Islet of Langerhans (tissue), 1 donor: ENCODE results near the gene OR56A4.
"Not testable (repeated sequence)": the region's sequence is repeated elsewhere in the genome, so short reads cannot be mapped to it uniquely, and the experiment has no call there.

Experiments
- FAIRE-seq: peaks from one replicate; lab custom pipeline; 2011; peaks lifted over from hg19 to GRCh38; lab: Jason Lieb, UNC

The OR56A4 gene

GRCh38 chr11:6006846-6007245 is at the start of gene OR56A4:
OR56A4 (minus strand) TSS chr11:6006946; CDS start chr11:6002992, 3,954 bp downstream.
- no peak for FAIRE-seq

DNA sequence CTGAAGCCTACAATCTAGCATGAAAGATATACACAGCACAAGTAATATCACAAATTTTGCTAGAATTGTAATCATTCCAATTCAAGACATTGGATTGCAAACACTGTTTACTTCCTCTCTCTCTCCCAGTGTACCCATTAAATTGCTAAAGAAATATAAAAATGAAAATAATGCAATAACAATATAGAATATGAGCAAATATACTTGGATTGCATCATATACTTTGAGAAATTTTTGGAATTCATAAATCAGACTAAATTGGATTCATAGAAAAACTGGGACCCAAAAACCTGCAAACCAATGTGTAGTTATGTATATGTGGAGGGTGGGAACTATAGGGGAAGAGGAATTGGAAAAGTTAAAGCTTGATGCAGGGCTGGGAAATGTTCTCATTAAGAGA is 48.8 kb upstream of the OR56A4 start:
- no peak for FAIRE-seq

DNA sequence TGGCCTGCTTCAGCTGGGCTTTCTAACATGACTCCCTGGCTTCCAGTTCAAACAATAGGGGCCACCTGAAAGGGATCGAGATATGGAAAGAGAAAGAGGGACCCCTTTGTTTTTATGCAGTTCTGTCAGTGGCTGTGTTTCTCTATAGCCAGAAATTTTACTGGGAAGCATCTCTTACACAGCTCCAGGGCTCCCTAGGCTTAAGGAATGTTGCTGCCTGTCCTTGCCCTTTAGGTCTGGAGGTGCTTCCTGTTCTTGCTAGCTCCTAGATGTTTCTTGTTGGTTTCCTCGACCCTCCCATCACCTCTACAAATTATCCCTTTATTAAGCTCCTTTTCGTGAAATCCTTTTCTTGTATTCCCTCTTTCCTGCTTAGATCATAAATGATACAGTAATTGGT is 45.6 kb upstream of the OR56A4 start:
- FAIRE-seq, result no peak

GRCh38 chr11:6040874-6041273 is 34.1 kb upstream of the OR56A4 start:
- FAIRE-seq, result no peak

DNA sequence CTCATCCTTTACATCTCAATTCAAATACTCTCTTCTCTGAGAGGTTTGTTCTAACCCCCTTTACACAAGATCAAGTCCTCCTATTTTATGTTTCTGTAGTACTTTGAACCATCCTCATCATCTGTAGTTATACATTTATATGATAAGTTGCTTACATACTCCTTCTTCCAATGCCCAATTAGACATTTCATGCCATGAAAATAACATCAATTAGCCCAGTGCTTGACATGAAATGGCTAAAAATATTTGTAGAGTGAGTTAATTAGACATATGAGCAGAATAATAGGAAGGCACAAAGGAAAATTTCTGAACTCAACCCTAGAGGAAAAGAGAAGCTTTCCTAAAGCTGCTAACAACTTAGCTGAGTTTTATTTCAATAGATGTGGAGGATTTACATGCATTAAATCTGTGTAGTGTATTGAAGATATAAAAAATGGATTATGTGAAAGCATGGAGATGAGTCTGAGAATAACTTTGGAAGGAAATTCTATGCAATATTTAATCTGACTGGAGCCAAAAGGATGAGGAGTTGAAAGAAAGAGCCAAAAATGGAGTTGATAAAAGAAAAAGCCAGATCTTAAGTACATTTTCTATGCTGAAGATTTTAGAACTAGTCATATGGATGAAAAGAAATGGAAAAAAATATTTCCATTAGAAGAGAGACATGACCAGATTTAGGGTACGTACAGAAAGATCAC is 24.1 kb upstream of the OR56A4 start, which contains the start of gene OR56A1:
Gene OR56A1, minus strand, starts transcription at position 51 of the 698 bp plus-strand sequence. CDS start 3,066 bp downstream, outside the sequence.
- FAIRE-seq, result no peak

GRCh38 chr11:6027501-6027900 is 20.8 kb upstream of the OR56A4 start:
- no peak for FAIRE-seq

DNA sequence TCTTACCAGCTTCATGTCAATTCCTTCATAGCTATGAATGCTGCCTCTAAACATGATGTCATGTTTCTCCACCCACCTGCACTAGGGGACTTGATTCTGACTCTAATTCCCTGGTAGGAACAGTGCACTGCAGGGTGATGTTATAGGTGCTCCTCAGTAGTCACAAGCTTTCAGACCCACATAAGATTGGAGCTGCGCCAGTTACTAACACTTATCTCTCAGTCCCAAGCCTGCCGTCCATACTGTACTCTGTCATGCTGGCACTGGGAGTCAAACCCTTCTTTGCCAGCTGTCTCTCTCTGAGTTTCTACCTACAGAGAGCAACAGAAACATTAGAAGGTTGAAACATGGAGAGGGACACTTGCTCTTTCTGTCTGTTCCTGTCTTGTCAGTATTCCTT is 18.3 kb upstream of the OR56A4 start:
- FAIRE-seq, result no peak

- peak; percentile 96 for FAIRE-seq
These were observed 16.2 kb upstream of the OR56A4 start for GRCh38 chr11:6022956-6023355.

DNA sequence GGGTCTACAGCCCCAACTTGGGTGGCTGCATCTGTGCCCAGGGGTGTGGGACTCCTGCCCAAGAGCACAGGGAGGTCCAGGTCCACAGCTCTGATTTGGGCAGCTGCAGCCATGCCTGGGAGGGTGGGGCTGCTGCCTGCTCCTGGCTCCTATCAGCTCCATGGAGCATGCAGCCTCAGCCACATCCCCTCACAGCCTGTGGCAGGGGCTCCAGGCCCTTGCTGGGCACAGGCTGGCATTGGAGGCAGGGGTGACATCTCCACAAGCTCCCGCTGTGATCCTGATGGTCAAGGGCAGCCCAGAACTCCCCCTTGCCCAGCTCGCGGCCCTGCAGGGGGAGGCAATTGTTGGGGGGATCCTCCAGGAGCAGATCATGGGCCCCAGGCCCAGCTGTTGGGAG is 6.3 kb upstream of the OR56A4 start:
- FAIRE-seq, result no peak

GRCh38 chr11:6012035-6012668 is 5.4 kb upstream of the OR56A4 start:
- FAIRE-seq, result no peak

DNA sequence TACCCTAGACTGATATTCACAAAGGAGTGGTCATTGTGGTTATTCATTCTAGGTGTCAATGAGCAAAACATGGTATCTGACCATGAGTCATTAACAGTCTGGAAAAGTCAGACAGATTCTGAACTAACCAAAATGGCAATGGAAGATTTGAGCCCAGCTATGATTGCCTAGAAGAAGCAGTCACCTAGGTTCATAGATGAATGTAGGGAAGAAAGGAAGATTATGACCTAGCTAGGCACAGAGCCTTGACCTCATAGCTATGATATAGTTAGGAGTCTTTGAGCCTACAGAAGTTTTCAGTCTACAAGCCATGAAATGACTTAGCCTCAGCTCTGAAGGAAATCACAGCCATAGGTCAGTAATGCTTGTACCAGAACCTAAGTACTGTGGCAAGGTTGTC is 351 bp downstream of the OR56A4 start:
- no peak for FAIRE-seq

GRCh38 chr11:6002202-6002699 is 4.5 kb downstream of the OR56A4 start:
- no peak for FAIRE-seq

DNA sequence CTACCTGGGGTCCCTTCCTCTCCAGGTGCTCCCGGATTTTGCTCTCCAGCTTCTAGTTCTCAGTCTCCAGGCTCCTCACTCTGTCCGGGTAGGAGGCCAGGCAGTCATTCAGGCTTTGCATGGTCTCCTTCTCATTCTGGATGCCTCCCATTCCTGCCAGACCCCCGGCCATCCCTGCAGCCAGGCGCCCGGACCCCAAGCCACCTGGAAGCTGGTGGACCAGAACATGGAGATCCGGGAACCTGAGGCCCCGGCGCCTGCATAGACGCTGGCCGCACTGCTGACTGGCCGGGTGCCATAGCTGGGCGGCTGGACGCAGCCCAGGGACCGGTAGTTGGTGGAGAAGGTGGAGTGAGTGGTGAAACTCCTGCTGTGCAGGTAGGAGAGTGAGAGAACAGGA is 12.0 kb downstream of the OR56A4 start:
- FAIRE-seq, result no peak

GRCh38 chr11:5992604-5993251 is 14.0 kb downstream of the OR56A4 start:
- FAIRE-seq, result no peak

GRCh38 chr11:5992150-5992549 is 14.6 kb downstream of the OR56A4 start:
- no peak for FAIRE-seq

GRCh38 chr11:5989203-5989602 is 17.5 kb downstream of the OR56A4 start:
- no peak for FAIRE-seq

- FAIRE-seq, result no peak
These were observed 19.9 kb downstream of the OR56A4 start, which contains the start of gene OR52L1 for GRCh38 chr11:5986885-5987284. OR52L1 (minus strand) TSS chr11:5986985; CDS start chr11:5986930, 55 bp downstream.

GRCh38 chr11:5983443-5983842 is 23.3 kb downstream of the OR56A4 start:
- no peak for FAIRE-seq

DNA sequence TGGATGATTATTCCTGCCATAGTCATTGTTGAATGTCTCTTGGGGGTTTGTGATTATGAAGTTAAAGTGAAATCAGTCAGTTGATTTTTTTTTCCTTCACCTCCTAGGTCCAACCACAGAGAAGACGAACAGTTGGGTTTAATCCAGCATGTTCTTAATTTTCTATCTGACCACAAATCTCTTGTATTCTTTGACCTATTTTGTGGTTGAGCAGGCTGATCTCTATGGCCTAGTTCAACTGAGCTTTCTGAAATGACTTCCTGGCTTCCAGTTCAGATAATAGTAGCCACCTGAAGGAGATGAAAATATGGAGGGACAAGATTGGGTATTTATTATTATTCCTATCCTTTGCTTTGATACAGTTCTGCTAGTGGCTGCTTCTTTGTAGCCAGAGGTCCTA is 33.2 kb downstream of the OR56A4 start:
- no peak for FAIRE-seq

- no peak for FAIRE-seq
These were observed 38.4 kb downstream of the OR56A4 start, which contains the start of gene OR56A5 for GRCh38 chr11:5968394-5968793. OR56A5 (minus strand) TSS chr11:5968494; CDS start chr11:5968494, 0 bp downstream.

DNA sequence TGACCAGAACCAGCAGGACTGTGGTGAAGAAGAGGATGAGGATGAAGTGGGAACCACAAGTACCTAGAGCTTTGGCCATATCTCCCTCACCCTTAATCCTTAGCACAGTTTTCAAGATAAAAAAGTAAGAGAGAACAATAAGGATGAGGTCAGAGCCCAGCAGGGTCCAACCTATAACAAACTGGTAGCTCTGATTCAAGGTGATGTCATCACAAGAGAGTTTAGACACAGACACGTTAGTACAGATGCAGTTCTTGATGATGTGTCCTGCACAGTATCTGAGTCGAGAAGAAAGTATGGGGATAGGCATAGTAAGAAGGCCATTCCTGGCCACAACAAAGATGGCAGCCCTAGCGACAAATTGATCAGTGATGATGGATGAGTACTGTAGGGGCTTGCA is 39.0 kb downstream of the OR56A4 start:
- FAIRE-seq, result no peak

DNA sequence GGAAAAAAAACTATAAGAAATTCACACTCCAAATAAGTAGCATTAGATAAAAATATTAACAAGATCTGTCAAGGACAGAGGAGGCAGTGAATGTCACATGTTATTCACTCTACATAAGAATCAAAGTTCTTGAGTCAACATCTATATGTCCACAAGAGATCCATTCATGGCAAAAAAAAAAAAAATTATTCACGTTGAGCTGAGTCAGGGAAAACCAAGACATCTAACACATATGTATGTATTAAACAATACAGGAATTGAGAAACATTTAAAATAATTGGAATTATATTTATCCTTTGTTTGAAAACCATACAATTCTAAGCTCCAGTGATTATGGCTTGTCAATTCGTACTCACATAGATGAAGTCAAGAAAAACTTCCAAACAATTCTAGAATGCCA is 39.8 kb downstream of the OR56A4 start:
- FAIRE-seq, result no peak

DNA sequence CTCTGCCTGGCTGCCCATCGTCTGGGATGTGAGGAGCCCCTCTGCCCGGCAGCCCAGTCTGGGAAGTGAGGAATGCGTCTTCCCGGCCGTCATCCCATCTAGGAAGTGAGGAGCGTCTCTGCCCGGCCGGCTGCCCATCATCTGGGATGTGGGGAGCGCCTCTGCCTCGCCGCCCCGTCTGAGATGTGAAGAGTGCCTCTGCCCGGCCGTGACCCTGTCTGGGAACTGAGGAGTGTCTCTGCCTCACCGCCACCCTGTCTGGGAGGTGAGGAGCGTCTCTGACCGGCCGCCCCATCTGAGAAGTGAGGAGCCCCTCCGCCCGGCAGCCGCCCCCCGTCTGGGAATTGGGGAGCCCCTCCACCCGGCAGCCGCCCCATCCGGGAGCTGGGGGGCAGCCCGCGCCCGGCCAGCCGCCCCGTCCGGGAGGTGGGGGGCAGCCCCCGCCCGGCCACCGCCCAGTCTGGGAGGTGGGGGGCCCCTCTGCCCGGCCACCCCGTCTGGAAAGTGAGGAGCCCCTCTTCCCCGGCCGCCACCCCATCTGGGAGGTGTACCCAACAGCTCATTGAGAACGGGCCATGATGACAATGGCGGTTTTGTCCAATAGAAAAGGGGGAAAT is 45.9 kb downstream of the OR56A4 start:
- FAIRE-seq, result not testable (repeated sequence)
